ENCODE measurements around the gene CBX6.
A peak's percentile ranks its signal among the peaks of the same experiment; 100 is the strongest.

CBX6 gene

DNA sequence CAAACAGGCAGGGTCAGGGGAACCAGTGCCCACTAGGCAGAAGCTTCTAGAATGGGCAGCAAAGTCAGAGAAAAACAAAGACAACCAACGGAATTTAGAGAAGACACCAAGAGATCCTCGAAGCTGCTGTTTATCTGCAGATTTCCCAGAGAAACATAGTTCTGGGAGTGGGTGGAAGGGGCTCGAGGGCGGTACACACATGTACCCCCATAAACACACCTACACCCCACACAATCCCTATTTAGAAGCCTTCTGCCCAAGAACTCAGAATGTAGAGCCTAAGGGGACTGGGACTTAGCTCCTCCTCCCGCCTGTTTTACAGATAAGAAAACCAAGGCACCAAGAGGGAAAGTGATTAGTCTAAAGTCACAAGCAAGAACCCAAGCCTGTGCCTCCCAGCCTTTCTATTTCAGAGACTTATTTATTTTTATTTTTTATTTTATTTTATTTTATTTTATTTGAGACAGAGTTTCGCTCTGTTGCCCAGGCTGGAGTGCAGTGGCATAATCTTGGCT is 34.5 kb downstream of the CBX6 start:
- DNase-seq, result no peak

DNA sequence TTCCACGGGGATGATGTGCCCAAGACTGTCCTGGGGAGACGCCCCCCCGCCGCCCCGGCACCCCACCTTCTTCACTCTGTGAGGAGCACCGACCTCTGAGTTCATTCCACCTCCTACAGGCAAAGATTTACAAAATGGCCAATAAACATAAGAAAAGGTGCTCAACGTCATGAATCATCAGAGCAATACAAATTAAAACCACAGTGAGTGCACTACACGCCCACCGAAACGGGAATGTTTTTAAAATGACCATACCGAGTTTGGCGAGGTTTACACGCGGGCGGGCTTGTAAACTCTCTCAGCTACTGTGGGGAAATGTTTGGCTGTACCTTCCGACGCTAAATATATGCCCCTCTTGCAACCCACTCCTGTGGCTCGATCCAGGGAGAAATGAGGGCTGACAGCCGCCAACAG is 36.1 kb downstream of the CBX6 start:
- no peak for DNase-seq

DNA sequence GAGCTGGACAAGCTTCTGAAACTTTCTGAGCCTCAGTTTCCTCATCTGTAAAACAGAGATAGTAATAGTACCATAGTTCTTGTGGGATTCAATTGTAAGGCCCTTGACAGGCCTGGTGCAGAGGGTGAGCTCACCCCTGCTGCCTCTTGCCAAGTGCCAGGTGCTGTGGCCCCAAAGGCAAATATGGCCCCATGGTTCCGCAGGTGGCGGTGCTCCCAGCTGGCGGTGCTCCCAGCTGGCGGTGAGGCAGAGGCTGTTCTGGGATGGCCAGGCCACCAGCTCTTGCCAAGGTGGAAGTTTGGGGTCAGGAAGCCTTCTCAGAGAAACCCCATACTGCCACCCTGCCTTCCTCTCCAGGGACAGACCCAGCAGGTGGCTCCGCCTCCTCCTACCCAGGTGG is 37.0 kb downstream of the CBX6 start:
- DNase-seq, result no peak

DNA sequence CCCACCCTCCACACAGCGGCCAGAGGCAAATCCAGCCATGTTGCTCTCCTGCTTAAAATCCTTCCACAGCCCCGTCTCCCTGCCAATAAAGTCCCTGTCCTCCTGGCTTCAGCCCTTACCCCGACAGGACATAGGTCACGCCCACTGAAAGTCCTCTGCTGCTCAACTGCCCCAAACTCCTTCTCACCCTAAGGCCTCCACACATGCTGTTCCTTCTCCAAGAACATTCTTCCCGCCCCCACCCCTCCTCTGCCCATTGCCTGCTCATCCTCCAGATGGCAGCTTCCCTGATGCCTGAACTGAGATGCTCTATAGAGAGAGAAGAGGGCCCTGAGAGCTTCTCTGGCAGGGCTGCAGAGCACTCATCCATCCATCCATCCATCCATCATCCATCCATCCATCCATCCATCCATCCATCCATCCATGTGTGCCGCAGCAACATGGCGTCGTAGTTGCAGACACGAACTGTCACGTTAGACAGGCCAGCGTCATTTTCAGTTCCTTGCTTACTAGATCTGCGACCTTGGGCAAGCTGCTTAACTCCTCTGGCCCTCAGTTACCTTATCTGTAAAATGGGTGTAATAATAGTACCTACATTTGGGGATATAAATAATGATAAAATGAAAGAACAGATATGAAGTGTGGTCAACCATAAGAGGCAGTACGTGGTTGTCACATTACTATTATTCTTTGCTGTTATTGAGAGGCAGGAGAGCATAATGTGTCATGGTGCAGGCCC is 37.6 kb downstream of the CBX6 start:
- no peak for DNase-seq

DNA sequence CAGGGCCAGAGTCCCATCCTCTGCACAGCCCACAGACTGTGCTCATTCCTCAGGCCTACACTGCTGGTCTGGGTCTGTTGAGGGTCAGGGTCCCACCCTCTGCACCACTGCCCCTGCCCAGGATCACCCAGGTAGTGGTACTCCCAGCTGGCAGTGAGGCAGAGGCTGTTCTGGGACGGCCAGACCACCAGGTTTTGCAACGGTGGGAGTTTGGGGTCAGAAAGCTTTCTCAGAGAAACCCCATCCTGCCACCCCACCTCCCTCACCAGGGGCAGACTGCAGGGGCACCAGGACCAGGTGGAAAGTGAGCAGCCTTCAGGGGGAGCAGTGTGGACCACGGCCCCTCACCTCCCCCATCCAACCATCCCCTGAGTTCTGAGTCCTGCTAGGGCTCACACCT is 39.0 kb downstream of the CBX6 start:
- DNase-seq, result no peak

DNA sequence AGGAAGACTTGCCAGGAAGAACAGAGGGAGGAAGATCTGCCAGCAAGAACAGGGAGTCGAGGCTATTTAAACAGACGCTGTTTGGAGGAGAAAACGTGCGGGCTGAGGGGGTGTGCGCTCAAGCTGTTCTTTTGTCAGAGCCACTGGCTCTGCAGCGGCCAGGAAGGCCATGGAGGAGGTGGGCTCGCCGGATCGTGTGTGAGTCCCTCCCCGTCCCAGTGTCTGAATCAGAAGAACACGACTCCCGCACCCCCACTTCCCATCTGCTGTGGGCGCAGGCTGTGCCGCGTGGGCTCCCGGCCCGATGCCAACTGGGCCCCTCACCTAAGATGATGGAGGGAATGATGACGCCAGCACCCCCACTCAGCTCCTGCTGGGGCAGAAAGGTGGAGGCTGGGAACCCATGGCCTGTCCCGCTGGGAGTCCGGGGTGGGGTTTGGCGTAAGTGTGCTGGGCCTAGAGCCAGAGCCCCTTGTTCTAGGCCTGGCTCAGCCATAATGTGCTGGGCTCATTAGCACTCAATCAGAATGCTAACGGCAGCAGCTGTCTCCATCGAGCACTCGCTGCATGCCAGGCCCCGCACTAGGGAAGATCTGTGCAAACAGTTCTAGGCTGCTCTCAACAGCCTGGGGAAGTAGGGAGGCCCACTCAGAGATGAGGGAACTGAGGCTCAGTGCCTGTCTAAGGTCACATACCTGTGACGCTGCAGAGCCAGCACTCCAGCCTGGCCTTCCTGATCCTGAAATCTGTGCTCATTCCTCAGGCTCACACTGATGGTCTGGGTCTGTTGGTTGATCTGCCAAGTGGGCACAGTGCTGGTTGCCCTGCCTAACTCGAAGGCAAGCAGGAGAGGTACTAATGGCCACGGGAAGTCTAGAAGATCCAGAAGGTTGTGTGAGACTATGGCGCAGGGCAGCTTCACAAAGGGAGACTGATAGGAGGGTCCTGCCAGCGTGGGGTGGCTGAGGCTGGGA is 39.7 kb downstream of the CBX6 start:
- no peak for DNase-seq

DNA sequence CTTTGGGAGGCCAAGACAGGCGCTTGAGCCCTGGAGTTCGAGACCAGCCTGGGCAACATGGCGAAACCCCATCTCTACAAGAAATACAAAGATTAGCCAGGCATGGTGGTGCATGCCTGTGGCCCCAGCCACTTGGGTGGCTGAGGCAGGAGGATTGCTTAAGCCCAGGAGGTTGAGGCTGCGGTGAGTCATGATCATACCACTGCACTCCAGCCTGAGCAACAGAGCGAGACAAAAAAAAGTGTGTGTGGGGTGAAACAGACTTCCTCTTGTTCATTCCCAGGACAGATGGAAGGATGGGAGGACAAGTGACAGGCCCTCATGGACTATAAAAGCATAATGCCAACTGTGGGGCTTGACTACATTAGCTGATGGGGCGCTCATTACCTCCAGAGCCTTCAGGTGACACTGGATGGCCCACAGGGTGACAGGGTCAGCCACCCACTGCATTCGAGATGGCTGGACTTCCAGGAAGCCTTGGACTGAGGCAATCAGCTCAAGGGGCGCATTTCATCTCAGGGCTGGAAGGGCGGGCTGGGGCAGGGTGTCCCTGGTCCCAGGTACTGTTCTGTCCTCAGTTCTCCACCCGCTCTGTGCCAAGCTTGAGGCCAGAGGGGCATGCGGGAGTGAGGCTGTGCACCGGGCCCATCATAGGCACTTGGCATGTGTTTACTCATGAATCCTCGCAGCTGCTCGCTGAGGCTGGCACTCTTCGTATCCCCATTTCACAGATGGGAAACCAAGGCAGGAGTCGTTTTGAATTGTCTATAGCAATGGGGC is 40.7 kb downstream of the CBX6 start:
- DNase-seq, result peak in 1 of 2 experiments; percentile 10

DNA sequence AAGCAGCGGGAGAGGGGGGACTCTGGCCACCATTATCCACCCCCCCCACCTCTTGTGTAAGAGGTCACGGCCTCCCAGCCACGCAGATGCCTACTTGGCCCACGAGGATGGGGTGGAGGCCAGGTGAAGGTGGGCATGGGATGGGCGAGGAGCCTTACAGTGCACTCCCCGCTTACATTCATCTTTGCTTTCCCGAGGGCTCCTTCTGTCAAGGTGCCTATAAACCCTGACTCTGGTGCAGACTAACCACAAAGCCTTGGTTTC is 41.2 kb downstream of the CBX6 start:
- no peak for DNase-seq

DNA sequence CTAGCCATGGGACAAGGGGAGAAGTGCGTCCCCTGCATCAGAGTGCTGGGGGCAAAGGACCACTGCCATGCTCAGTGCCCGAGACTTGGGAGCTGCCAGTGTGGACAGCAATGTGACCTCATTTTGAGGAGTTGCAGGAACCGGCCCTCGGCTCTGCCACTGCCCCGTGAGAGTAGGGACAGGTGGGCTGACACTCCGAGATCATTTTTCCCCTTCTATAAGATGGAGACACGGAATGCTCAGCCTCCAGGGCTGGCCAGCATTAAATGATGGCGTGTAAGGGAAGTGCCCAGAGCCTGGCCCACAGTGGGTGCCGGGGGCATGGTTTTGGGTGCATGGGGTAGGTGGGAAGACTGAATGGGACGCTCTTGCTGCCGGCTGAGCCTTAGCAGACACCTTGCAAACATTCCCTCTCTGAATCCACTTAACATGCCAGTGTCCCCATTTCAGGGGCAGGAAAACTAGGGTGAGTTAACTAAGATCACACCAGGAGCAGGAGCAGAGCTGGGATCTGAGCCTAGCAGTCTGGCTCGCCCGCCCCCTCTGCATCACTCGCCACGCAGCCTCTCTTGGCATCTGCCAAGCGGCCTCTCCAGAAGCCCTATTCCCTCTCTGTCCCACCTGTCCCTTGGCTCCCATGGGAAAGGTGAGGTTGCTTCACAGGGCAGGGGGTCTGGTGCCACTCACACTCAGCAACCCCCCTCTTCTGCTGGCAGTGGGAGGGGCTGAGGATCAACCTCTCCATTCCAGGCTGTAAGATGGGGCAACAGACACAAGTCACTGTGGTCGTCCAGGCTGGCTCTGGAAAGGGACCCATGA is 41.8 kb downstream of the CBX6 start:
- no peak for DNase-seq

DNA sequence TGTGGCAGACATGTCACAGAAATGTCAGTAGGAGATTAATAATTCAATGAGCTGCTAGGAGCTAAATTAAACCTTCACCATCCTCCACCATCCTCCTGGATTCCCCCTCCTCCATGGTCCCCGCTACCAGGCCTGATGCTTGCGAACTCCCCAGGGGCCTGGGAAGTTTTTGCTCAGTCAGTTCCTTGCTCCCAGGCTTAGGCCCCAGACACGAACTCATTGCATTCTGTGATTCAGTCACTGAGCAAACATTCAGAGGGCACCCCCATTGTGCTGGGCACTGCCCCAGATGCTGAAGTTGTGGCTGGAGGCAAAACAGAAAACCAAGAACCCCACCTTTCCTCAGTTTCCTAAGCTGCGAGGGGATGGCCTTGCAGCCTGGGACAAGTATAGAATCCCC is 42.5 kb downstream of the CBX6 start:
- DNase-seq, result no peak

DNA sequence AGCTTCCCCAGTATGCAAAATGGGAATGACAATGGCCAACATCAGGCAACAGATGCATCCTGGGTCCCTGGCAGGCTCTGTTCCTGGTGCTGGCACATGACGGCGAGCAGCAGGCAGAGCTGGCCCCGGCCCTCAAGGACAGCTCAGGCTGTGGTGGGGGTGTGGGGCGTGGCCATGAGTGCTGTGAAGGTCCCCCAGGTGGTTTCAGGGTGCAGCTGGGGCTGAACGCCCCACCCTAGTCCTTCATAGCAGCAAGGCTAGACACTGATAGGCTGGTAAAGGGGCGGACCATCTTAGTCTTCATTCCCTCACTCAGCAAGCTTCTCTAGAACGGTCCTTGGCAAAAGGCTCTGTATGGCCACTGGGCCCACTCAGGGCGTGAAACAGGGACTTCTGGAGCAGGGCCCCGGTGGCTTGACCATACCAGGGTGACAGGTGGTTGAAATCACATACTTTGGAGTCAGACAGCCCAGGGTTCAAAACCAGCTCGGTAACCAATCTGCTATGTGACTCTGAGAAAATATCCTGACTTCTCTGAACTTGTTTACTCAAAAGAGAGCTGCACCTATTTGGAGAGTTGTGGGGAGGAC is 43.3 kb downstream of the CBX6 start:
- DNase-seq, result no peak

DNA sequence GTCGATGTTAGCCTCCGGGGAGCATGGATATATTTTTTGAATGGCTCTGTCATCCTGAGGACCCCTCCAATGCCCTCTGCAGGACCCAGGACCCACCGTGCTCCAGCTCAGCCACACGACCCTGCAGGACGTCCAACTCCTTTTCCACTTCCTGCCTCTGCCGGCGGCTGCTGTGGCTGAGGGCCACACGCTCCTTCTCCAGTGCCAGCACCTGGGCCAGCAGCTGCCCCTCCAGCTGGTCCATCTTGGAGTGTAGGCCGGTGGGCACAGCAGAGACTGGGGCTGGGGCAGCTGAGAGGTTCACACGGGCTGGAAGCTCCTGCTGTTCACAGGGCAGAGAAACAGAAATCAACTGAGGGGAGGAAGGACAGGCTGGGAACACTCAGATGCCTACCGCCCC is 43.8 kb downstream of the CBX6 start:
- DNase-seq, result no peak

DNA sequence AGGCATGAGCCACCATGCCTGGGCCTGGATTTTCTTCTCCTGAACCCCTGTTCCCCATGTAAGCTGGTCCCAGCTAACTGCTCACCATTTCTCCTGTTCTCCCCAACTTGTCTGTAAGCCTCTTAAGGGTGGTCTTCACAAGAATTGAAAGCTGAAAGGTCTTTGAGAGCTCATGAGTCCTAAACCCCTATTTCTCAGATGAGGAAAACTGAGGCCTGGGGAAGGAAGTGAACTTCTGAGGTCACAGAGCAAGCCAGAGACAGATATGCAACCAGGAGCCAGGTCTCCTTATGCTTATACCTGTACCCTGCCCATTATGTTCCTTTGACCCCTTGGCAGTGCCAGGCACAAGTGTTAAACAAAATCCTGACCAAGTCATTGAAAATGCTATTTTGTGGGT is 44.5 kb downstream of the CBX6 start:
- no peak for DNase-seq

DNA sequence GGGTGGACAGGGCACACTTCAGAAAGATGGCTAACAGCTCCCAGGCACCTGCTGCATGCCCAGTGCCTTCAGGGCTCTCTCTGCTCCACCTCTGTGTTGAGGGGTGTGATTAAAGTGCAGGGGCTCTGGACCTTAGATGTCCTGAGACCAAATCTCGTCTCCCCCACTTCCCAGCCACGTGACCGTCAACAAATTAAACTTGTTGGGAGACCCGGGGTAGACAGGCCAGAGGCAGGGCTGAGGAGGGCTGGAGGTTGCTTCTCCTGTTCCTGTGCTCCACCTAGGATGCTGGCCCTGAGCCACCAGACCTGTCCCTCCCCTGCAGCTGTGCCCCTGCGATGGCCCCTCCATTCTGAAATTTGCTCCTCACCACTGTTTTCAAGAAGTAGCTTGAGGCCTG is 45.2 kb downstream of the CBX6 start:
- no peak for DNase-seq

DNA sequence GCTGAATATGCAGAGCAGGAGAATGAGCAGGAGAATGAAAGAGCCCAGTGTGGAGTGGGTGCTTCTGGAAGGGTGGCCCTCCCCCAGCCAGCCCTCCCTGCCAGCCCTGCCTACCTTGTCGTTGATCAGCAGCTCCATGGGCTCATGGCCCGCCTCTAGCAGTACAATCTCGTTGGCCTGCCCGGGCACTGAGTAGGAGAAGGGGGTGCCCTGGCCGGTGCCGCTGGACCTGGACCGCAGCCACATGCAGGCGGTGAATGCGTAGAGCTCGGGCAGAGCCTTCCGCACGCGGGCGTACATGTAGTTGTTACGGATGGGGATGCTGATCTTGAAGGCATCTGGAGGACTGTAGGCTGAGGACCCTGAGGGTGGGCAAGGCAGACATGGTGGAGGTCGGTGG is 45.6 kb downstream of the CBX6 start:
- no peak for DNase-seq

DNA sequence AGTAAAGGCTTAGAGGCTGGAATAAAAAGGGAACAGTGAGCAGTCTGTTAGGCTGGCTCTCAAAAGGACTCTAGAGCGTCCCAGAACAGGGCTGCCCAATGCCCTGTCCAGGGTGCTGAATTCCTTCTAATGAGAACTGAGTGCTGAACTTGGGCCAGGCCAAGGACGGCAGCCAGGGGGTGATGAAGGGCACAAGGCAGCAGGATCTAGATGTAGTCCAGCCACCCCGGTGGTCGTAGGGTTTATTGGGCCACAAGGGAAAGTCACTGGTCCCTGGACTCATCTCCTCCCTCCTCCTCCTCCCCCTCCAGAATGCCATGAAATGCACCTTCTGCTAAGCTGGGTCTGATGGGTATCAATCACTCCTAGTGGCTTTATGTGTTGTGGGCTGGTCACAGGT is 47.4 kb downstream of the CBX6 start:
- DNase-seq, result peak in 1 of 2 experiments; percentile 2

DNA sequence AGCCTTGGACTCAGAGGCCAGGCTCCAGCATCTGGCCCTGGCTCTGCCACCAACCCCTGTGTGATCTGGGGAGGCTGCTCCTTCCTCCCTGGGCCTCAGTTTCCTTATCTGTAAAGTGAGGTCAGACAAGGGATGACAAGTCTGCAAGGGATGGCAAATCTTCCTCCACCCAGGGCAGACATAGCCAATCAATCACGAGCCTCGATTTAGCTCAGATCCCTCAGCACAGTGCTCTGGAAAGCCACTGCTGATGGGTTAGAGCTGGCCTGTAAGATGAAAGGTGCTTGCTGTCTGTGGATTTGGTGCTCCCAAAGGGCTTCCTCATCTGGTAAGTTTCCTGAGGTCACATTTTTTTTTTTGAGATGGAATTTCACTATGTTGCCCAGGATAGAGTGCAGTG is 48.4 kb downstream of the CBX6 start:
- DNase-seq, result no peak

DNA sequence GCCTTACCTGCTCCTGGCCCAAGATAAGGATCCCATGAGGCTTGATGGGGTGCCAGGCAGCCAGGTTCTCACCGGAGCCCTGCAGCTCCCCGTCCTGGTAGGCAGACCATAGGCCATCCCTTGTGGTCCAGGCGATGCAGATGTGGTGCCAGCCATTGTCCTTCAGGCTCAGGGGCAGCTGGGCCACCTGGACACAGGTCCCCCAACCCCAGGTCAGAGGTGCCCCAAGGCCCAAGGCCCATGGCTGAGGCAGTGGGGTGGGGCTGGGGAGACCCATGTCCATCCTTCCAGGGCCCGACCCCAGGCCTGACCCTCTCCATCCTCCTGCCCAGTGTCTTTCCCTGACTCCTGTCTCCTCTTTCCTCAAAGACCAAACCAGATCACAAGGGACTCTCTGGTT is 48.9 kb downstream of the CBX6 start:
- DNase-seq, result no peak

DNA sequence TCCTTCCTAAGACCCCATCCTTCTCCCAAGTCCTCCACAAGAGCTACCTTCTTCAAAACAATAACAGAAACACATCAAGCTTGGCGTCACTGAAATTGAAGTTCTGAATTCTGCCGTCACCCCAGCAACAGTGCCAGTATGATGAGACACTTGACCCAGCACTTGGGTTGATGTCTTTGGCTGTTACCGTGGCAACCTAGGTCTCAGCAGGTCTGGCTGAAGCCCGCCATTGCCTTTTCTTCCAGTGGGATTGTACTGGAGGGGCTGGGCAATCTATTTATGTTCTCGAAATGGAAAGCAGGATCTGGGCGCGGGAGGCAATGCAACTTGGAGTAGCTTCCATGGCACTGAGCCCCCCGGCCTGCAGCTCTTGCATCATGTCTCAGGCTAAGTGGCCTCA is 52.0 kb downstream of the CBX6 start:
- no peak for DNase-seq

DNA sequence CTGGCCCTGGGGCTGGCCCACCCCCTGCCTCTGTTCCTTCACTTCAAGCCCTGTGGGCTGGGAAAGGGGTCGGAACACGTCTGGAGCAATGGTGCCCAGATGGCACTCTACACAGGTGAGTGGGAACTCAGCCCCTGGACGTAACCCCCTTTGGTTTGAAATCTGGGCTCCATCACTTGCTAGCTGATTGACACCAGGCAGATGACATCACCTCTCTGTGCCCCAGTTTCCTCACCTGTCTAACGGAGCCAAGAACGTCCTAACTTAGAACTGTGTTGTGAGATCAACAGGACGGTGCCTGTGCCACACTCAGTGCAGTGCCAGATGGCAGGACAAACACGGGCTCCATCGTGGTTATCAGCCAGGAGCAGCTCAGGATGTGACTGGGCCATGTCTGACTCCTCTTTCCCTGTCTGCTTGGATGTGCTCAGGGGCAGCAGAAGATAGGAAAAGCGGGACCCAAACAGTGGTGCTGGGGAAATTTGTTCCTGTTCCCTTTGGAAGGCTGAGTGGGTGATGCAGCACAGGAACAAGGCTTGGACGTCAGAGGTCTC is 52.6 kb downstream of the CBX6 start:
- DNase-seq, result no peak

DNA sequence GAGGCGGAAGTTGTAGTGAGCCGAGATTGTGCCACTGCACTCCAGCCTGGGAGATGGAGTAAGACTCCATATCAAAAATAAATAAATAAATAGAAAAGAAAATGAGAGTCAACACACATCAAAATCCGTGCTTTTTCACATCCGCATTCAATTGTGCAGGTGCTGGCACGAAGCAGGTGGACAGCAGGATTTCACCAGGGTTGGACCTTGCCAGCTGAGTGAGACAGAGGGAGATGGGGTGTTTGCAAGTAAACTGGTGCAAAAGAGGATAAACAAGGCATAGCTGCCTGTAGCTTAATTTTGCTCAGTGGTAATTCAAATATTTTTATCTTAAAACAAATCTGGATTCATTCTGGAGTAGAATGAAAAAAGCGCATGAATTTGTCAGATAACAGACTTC is 54.8 kb downstream of the CBX6 start:
- DNase-seq, result no peak

DNA sequence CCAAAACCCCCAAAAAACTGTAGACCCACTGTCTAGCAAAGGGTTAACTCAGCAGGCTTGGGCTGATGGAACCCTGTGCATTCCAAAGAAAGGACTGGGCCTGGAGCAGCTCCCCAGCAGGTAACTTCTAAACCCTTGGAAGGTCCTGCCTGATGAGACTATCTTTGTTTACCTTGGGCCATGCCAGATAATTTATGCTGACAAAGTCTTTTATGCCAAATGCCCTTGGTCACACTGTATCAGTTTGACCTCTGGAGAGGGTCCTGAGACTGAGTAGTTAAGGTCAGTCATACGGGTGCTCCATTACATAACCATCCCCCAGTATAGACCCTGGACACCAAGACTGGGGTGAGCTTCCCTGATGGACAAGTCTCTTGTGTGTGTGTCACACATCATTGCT is 56.2 kb downstream of the CBX6 start:
- DNase-seq, result no peak
